Measurements from ENCODE around the gene TMC2.
A peak's percentile ranks its signal among the peaks of the same experiment; 100 is the strongest.
"Not testable (repeated sequence)": the region's sequence is repeated elsewhere in the genome, so short reads cannot be mapped to it uniquely, and the experiment has no call there.

Gene TMC2

GRCh38 chr20:2536560-2536986 is at the start of gene TMC2:
Gene TMC2, plus strand, starts transcription at chr20:2536573. Its CDS starts 49 bp downstream, at chr20:2536622.
- DNase-seq: no peak

- DNase-seq: not testable (repeated sequence)
These were observed 33.5 kb upstream of the TMC2 start for GRCh38 chr20:2502808-2503384.

- not testable (repeated sequence) for DNase-seq
These were observed 31.6 kb upstream of the TMC2 start for GRCh38 chr20:2504803-2505202.

- DNase-seq: not testable (repeated sequence)
These were observed 29.9 kb upstream of the TMC2 start for GRCh38 chr20:2506426-2506825.

GRCh38 chr20:2507464-2507863 is 28.9 kb upstream of the TMC2 start:
- no peak for DNase-seq

- DNase-seq: no peak
These were observed 28.3 kb upstream of the TMC2 start for GRCh38 chr20:2507875-2508630.

GRCh38 chr20:2508631-2509467 is 27.5 kb upstream of the TMC2 start, which contains the start of gene ZNF343:
Gene ZNF343, minus strand, starts transcription at chr20:2508915. Its CDS starts 15,020 bp downstream, at chr20:2493895.
- DNase-seq: peak; percentile 85 to 87

GRCh38 chr20:2509468-2509781 is 26.9 kb upstream of the TMC2 start:
- DNase-seq: no peak

GRCh38 chr20:2509794-2510193 is 26.6 kb upstream of the TMC2 start:
- no peak for DNase-seq

GRCh38 chr20:2515203-2515602 is 21.2 kb upstream of the TMC2 start:
- DNase-seq: no peak

GRCh38 chr20:2516399-2516798 is 20.0 kb upstream of the TMC2 start:
- no peak for DNase-seq

- DNase-seq: no peak
These were observed 18.3 kb upstream of the TMC2 start for GRCh38 chr20:2518096-2518495.

- DNase-seq: no peak
These were observed 17.8 kb upstream of the TMC2 start for GRCh38 chr20:2518558-2518957.

- DNase-seq: no peak
These were observed 17.1 kb upstream of the TMC2 start for GRCh38 chr20:2519115-2519809.

GRCh38 chr20:2520617-2521016 is 15.8 kb upstream of the TMC2 start:
- no peak for DNase-seq

GRCh38 chr20:2521369-2522305 is 14.7 kb upstream of the TMC2 start:
- peak; percentile 74 to 75 for DNase-seq

- DNase-seq: not testable (repeated sequence)
These were observed 13.4 kb upstream of the TMC2 start for GRCh38 chr20:2522826-2523429.

GRCh38 chr20:2523919-2524708 is 12.3 kb upstream of the TMC2 start:
- peak; percentile 97 for DNase-seq

- peak; percentile 69 to 71 for DNase-seq
These were observed 11.5 kb upstream of the TMC2 start for GRCh38 chr20:2524709-2525506.

- not testable (repeated sequence) for DNase-seq
These were observed 10.2 kb upstream of the TMC2 start for GRCh38 chr20:2526218-2526583.

Measured in activated T-cell treated with anti-CD3 and anti-CD28 coated beads, Interleukin-2, amount 50 U/mL, for 48 hours (primary cell).